Panc1 (cell line): ENCODE results near the gene ZNF410.

ENCODE experiments used
- CTCF ChIP-seq: fragments of 450-650 bp; IDR thresholded peaks from 2 replicates; pipeline ENCODE4 v1.5.1; 2017; ENCODE audit warnings: mild to moderate bottlenecking
- POLR2AphosphoS5 ChIP-seq: IDR thresholded peaks from 2 replicates; pipeline ENCODE4 v1.6.1; 2012; ENCODE audit warnings: mild to moderate bottlenecking, low read depth, low read length, moderate library complexity
- SIN3A ChIP-seq: IDR thresholded peaks from 2 replicates; pipeline ENCODE4 v1.6.1; 2012; ENCODE audit warnings: low read depth, mild to moderate bottlenecking, low read length, moderate library complexity, borderline replicate concordance; ENCODE audit not compliant: insufficient read depth
- TCF7L2 ChIP-seq: IDR thresholded peaks from 2 replicates; pipeline ENCODE4 v1.6.1; 2011; ENCODE audit warnings: mild to moderate bottlenecking, low read depth, low read length, inconsistent platforms

- TF ChIP-seq SIN3A (no peak), CTCF (no peak), POLR2AphosphoS5 (no peak), TCF7L2 (no peak)
Measured at GRCh38 chr14:73877790-73878189, 8.9 kb upstream of the ZNF410 start.
